Measurements from ENCODE around the gene ADAM8. TPM values are rescaled to one million over a fixed set of nuclear protein-coding genes. Genes with fewer than 3 reads are reported as not detected.
"Not testable (repeated sequence)": the region's sequence is repeated elsewhere in the genome, so short reads cannot be mapped to it uniquely, and the experiment has no call there.

Gene ADAM8
- total RNA-seq, 1 donor from 2014 or later, result 1.5 TPM

DNA sequence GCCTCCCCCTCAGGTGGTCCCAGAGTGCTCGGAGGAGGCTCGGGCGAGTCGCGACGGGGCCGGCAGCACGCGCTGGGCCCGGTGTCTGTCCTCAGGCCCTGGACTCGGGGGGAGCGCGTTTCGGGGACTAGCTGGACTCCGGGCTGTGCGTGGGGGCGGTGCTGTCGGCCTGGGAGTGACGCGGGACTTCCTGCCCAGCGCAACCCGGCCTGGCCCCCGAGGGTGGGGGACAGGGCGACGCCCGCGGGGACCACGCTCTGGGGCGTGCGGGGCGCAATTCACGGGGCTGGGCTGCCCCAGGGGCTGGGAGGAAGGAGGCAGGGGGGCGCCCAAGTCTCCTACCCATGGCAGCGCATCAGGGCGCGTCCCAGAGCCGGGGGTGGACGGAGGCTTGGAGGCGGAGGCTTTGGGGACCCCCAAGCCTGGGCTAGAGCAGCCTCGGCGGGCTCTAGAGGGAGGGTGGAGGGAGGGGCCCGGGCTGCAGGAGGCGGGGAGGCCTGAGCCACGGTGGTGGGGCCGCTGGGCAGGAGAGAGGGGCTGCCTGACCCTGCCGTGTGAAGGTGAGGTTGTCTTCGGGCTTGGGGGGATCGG lies 41.3 kb downstream of the ADAM8 start:
- DNase-seq (ENCODE audit: extremely low read depth, low read depth, low spot score), result no peak

DNA sequence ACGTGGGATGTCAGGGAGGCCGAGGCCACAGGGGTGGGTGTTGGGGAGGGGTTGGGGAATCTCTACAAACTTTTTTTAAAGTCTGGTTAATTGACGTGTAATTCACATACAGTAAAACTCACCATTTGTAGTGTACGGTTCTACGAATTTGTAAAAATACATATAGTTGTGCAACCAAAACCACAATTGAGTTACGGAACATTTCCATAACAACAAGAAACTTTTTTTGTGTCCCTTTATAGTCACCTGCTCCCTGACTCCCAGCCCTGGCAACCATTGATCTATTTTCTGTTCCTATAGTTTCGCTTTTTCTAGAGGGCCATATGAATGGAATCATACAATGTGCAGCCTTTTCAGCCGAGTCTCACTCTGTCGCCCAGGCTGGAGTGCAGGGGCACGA lies 41.9 kb downstream of the ADAM8 start:
- not testable (repeated sequence) for DNase-seq (ENCODE audit: extremely low read depth, low read depth, low spot score)

DNA sequence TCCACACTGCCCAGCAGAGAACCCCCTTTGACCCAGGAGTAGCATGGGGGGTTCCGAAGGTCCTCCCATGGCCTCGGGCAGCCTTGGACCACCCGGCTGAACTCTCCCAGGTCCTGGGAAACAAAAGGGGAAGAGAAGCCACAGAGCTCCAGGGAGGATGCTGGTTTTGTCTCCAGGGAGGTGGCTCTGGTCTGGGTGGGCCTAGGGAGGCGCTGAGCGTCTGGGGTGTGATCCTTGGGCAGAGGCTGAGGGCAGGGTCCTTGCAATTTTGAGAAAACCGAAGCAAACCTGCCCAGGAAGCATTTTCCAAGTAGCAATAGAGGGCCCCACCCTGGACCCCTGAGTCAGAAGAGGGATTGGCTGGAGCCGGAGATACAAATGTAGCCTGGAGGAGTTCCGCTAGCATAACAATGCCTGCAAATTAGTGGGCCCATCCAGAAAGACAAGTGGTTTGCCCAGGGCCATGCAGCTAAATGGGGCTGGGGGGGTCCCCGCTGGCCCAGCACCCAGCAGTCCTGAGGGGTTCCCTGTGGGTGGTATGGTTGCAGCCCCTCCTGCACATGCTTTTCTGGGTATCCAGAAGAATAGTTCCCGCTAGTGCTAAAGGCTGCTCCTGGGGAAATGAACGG lies 44.6 kb downstream of the ADAM8 start:
- no peak for DNase-seq (ENCODE audit: extremely low read depth, low read depth, low spot score)

DNA sequence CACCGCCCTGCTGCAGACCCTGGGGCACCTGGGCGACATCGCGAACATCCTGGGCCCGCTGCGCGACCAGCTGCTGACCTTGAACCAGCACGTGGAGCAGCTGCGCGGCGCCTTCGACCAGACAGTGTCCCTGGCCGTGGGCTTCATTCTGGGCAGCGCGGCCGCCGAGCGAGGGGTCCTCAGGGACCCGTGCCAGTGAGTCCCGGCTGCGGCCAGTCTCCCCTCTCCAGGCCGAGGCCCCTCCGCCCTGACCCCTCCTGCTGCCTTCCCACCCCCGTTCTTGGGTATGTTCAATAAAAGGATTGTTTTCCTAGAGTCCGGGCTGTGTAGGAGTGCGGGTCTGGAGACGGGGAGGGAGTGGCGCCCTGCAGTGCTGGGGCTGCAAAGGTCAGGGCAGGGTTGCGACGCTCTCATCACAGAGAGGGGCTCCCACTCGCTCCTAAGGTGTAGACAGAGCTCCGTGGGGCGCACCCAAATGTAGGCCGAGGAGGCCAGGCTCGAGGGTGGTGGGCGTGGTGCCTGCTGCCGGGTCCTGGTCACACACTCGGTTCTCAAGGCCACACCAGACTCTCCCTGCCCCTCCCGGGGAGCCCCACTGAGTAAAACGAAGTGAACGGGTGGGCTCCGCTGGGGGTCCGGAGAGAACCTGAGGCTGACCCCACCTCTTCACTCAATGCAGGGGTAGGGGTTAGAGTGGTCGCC lies 45.3 kb downstream of the ADAM8 start:
- no peak for DNase-seq (ENCODE audit: extremely low read depth, low read depth, low spot score)

DNA sequence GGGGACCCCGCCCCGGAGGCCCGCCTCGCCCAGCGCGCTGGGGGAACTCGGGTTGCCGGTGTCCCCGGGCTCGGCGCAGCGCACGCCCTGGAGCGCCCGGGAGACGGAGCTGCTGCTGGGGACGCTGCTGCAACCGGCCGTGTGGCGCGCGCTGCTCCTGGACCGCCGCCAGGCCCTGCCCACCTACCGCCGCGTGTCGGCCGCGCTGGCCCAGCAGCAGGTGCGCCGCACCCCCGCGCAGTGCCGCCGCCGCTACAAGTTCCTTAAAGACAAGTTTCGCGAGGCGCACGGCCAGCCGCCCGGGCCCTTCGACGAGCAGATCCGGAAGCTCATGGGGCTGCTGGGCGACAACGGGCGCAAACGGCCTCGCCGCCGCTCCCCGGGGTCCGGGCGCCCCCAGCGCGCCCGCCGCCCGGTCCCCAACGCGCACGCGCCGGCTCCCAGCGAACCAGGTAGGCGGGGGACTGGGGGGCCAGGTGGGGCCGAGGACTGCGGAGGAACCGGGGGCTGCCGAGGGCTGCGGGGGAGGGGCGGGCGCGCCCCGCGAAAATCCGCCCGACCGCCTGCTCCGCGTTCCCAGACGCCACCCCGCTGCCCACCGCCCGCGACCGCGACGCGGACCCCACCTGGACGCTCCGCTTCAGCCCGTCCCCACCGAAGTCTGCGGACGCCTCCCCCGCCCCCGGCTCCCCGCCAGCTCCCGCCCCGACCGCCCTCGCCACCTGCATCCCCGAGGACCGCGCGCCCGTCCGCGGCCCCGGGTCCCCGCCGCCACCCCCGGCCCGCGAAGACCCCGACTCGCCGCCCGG lies 46.1 kb downstream of the ADAM8 start:
- DNase-seq (ENCODE audit: extremely low read depth, low read depth, low spot score), result no peak

DNA sequence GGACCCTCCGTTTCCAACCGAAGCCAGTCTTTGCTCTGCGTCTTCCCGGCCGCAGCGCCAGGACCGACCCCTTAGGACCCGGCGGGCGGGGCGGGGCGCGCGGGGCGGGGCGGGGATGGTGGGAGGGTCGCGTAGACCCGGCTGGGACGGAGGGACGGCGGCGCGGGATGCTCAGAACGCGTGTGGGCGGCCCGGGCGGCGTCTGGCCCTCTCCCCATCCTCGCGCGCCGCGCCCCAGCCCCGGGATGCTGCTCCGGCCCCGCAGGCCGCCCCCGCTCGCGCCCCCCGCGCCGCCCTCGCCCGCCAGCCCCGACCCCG lies 46.7 kb downstream of the ADAM8 start, which contains the start of gene UTF1:
Gene UTF1 (plus strand): TSS at position 174 of the 318 bp plus-strand sequence. CDS start 72 bp downstream, at position 246.
- no peak for DNase-seq (ENCODE audit: extremely low read depth, low read depth, low spot score)

DNA sequence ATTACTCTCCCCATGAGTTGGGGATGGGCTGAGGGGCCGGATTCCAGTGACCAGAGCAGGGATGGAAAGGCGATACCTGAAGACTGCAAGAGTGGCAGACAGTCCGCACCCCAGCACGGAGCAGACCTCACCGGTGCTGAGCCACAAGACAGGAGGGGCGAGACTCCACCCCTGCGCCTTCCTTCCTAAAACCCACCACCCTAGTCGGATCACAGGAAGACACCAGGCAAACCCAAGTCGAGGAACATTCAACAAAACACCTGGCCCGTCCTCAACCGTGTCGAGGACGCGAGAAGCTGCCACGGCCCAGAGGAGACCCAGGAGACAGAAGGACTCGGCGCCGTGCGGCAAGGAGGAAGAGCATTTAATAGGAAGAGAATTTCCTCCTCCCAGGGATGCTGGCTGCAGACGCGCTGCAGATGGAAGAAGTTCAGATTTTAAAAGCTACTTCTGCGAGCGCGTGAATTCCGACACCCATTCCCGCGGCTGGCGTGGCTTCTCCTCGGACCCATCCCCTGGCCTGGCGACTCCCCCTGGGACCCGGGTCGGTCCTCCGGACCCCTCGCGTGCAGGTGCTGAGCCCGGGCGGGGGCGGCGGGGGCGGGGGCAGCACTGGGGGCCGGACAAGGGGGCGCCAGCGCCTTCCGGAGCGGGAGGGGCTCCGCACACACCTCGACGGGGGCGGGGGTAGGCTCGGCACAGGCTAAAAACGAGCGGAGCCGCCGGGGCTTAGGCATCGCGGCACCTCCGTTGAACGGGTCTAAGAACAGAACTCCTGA lies 47.2 kb downstream of the ADAM8 start:
- no peak for DNase-seq (ENCODE audit: extremely low read depth, low read depth, low spot score)

DNA sequence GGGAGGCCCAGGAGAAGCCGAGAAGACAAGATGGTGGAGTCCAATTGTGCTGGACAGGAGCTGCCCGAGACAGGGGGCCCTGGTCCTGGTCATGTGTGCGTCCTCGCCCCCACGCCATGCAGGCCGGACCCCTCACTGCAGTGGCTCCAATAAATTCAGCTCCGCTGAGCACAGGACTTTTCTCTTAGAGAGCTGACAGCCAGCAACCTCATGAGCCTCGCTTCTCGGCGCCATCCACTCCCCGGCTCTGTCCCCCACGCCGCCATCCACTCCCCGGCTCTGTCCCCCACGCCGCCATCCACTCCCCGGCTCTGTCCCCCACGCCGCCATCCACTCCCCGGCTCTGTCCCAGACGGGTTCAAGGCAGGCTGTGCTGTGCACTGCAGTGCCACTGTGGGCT lies 49.4 kb downstream of the ADAM8 start:
- no peak for DNase-seq (ENCODE audit: extremely low read depth, low read depth, low spot score)

DNA sequence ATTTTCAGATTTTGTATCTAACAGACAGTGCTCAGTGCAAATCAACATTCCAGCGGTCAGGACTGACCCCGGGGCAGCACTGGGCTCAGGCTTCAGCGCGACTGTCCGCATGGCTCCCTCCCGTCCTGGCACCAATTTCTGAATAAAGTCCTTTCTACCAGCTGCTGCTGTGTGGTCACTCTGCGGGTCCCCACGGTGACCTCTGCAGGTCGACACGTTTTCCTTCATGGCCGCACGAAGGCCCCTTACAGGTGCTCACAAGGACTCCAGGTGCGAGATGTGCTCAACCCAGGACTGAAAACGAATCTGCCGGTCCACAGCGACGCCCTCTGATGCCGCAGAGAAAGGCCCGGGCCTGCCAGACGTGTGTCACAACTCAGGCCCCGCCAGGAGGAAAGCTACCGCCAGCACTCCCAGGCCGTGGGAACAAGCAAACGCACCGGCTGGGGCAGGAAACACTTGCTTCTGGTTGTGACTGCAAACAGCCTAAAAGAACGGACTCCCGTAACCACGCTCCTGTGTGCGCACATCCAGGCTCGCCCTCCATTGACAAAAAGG lies 50.3 kb downstream of the ADAM8 start:
- no peak for DNase-seq (ENCODE audit: extremely low read depth, low read depth, low spot score)

DNA sequence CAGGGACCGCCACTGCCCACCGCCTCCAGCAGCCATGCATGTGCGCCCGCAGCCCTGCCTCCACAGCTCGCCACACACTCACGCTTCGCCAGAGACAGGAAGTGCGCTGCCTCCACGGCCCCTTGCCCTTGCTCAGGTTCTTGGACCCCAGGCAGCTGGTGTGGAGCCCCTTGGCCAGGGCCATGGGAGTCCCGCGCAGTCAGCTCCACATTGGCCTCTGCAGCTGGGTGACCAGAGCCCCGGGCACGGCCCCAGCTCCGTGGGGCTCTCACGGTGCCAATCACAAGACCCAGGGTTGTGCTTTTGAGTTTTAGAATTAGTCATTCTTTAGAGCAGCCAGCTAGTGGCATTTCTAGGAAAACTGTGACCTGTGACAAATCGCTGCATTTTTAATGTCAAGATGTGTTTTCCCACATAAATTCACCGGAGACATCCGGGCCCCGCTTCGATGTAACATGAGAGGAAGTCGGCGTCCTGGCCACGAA lies 50.9 kb downstream of the ADAM8 start:
- no peak for DNase-seq (ENCODE audit: extremely low read depth, low read depth, low spot score)

DNA sequence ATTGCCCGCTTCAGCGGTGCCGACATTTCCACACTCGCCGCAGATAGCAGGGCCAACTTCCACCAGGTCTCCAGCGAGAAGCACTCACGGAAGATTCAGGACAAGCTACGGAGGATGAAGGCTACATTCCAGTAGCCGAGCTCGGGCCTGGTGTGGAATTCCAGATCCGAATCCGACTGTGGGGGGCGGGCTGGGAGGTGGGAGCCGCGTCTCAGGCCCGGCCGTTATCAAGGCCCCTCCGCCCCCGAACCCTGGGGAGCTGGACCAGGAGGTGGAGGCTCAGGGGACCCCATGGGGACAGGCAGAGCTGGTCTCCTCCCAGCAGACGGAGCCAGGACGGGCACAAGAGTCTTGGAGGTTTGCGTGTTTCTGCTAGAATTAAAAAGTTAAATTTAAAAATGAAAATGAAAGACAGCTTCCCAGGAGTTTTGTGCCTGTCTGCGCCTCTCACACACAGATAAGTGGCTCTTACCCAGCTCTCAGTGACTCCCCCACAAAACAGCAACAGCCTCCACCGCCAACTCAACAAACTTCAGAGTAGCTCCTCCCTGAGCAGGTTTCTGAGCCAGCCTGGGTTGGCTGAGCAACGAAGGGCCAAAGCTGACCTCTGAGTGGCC lies 51.8 kb downstream of the ADAM8 start:
- DNase-seq (ENCODE audit: extremely low read depth, low read depth, low spot score), result no peak

DNA sequence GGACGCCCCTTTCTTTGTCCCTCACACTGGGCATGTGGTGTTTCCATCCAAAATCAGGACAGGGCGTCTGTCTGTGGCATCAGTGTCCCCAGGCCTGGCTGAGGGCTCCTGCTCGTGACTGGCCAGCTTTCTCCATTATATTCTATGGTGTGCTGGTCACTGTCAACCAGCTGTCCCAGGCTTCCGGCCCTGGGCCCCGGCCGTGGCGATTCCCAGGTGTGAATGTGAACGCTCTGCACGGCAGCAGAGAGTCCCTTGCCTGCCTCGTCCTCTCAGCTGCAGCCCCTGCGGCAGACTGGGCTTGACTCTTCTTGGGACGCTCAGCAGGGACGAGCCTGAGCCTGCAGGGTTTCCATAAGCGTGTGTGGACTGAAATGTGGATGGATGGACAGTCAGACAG lies 52.6 kb downstream of the ADAM8 start:
- DNase-seq (ENCODE audit: extremely low read depth, low read depth, low spot score), result no peak

DNA sequence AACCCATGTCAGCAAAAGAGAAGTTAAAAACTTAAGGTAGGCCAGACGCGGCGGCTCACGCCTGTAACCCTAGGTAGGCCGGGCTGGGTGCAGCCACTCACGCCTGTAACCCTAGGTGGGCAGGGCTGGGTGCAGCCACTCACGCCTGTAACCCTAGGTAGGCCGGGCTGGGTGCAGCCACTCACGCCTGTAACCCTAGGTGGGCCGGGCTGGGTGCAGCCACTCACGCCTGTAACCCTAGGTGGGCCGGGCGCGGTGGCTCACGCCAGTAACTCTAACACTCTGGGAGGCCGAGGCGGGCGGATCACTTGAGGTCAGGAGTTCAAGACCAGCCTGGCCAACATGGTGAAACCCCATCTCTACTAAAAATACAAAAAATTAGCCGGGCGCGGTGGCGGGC lies 54.9 kb downstream of the ADAM8 start:
- DNase-seq (ENCODE audit: extremely low read depth, low read depth, low spot score), result not testable (repeated sequence)

DNA sequence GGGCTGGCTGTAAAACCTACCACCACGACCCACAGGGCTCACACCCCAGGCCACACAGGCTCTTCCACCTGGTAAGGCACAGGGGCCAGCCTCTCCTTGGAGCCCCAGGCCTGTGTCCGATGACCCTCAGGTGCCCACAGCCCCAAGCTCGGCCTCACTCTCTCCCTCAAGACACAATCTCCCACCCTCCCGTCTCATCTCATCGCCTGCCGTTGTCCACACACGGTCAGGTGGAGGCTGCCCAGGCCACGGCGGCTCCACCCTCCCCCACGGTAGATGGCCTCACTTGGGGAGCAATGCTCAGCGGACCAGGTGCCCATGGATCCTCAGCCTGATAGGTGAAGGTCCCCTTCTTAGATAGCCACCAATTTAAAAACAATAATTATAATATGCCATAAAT lies 55.3 kb downstream of the ADAM8 start:
- DNase-seq (ENCODE audit: extremely low read depth, low read depth, low spot score), result no peak

DNA sequence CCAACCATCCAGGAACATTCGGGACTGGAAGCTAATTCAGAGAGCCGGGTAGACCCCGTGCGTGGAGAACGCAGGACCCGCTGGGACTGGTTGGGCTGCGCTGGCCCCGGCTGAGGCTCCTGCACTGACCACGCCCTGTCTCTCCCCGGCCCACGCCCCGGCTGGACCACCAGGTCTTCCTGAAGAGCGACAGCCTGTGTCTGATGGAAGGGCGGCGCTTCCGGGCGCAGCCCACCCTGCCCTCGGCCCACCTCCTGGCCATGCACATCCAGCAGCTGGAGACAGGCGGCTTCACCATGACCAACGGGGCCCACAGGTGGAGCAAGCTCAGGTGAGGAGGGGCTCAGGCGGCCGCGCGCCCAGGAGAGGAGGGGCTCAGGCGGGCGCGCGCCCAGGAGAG lies 56.9 kb downstream of the ADAM8 start:
- DNase-seq (ENCODE audit: extremely low read depth, low read depth, low spot score), result no peak

DNA sequence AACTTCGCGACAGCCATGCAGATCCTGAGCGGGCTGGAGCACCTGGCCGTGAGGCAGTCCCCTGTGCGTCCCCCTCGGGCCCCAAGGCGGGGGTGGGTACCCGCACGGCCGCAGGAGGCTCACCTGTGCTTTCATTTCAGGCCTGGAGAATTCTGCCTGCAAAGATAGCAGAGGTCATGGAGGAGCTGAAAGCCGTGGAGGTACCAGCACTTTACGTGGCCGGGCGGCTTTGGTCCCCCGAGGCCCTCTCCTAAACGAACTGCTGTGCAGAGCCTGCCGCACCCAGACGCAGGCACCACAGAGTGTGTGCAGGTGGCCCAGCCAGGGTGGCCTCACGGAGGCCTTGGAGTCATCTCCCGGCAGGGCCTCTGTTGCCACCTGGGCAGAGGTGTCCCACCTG lies 57.8 kb downstream of the ADAM8 start:
- no peak for DNase-seq (ENCODE audit: extremely low read depth, low read depth, low spot score)

DNA sequence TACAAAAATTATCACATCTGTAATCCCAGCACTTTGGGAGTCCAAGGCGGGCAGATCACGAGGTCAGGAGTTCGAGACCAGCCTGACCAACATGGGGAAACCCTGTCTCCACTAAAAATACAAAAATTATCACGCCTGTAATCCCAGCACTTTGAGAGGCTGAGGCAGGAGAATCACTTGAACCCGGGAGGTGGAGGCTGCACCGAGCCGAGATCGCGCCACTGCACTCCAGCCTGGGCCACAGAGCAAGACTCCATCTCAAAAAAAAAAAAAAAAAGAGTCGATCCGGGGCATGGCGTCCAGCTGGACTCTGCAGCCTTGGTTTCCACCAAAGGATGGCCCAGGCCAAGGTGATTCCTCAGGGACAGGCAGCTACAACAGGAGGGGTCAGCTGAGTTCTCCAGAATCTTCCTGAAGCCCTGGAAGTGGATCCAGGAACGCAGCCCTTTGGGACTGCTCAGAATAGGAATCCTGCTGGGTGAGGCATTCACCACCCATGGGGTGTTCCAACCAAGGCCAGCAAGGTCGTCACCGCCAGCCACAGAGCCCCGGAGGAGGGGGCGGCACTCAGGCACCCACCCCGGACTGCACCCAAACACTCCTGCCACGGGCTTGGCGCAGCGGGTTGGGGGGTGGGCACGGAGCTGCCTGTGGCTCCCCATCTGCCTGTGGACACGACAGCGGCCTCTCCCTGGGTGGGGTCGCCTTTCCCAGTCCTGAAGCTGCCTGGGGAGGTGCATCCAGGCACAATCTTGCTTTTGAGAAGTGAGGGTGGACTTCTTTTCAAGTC lies 58.7 kb downstream of the ADAM8 start:
- DNase-seq (ENCODE audit: extremely low read depth, low read depth, low spot score), result no peak

DNA sequence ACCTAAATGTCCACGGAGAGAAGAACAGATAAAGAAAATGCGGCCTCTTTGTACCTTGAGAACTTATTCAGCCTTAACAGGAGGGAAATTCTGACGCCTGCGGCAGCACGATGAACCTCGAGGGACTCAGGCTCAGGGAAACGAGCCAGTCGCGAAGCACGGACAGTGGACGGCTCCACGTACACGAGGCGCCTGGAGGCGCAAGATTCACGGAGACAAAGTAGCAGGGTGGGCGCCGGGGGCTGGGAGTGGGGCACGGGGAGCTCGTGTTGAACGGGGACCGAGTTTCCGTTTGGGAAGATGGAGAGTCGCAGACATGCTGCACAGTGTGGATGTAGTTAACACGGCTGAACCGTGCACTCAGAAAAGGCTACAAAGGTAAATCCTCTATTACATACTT lies 59.9 kb downstream of the ADAM8 start:
- DNase-seq (ENCODE audit: extremely low read depth, low read depth, low spot score), result no peak

DNA sequence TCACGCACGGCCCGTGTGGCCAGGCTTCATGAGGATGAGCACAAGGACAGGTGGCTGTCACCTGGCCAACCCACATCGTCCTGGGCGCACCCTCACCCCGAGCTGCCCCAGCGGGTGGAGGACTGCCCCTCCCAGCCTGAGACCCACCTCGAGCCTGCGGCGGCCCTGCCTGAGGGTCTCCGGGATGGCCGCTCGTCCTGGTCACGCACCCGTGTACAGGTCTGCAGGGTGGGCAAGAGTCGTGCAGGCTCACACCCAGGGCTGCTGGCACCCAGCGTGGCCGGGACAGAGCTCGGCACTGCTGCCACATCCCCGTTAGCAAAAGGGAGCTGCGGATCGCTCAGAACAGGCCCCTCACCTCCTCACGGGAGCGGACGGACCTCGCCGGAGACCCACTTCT lies 61.1 kb downstream of the ADAM8 start:
- no peak for DNase-seq (ENCODE audit: extremely low read depth, low read depth, low spot score)

All from glomerular endothelial cell (primary cell).